ENCODE results near the gene CDC42BPB. TPM values are rescaled to one million over a fixed set of nuclear protein-coding genes. Genes with fewer than 3 reads are reported as not detected.

Gene CDC42BPB
- total and polyA plus RNA-seq, 2 of the 13 experiments (the other 11 are each of a cell fraction or from before 2014, with no cell fraction given): 19.7 to 32.3 TPM

GRCh38 chr14:103100281-103101121, 43.2 kb upstream of the CDC42BPB start (continued):
- TF ChIP-seq ZNF142 (CRISPR knock-in tag; IDR thresholded peaks at IDR 0.05): no peak; the same call in none of the 2 replicates
- peak; percentile 89 for TF ChIP-seq TGIF2 (CRISPR knock-in tag; IDR thresholded peaks at IDR 0.05)
- no peak for TF ChIP-seq ZSCAN30 (CRISPR knock-in tag; IDR thresholded peaks at IDR 0.05)
- no peak for TF ChIP-seq BCLAF1 (IDR thresholded peaks at IDR 0.05)
- TF ChIP-seq ZIK1 (CRISPR knock-in tag; IDR thresholded peaks at IDR 0.05; ENCODE audit: borderline replicate concordance, low read depth): no peak
- 0 out of 2 replicates have a peak, but pooled peaks have one; percentile 34 for TF ChIP-seq ZNF792 (CRISPR knock-in tag; IDR thresholded peaks at IDR 0.05)
- peak; percentile 96 for TF ChIP-seq ZSCAN21 (CRISPR knock-in tag; IDR thresholded peaks at IDR 0.05; ENCODE audit: borderline replicate concordance)
- no peak for TF ChIP-seq ONECUT2 (CRISPR knock-in tag; IDR thresholded peaks at IDR 0.05)
- TF ChIP-seq ZBTB10 (CRISPR knock-in tag; IDR thresholded peaks at IDR 0.05; ENCODE audit: borderline replicate concordance): peak; percentile 94
- no peak; the same call in 1 of the 2 replicates for TF ChIP-seq MTF2 (CRISPR knock-in tag; IDR thresholded peaks at IDR 0.05; ENCODE audit: borderline replicate concordance)
- peak; percentile 94 for TF ChIP-seq HNF4A (CRISPR knock-in tag; IDR thresholded peaks at IDR 0.05)
- no peak for TF ChIP-seq ZNF17 (CRISPR knock-in tag; IDR thresholded peaks at IDR 0.05)
- peak; percentile 82; the same call in 1 of the 2 replicates for TF ChIP-seq MTA1 (CRISPR knock-in tag; IDR thresholded peaks at IDR 0.05; ENCODE audit: borderline replicate concordance)
- TF ChIP-seq ZFP91 (CRISPR knock-in tag; IDR thresholded peaks at IDR 0.05; ENCODE audit: borderline replicate concordance): peak; percentile 14; the same call in 1 of the 2 replicates
- TF ChIP-seq NR2F6 (IDR thresholded peaks at IDR 0.05): peak; percentile 97
- TF ChIP-seq NR2F6 (CRISPR knock-in tag; IDR thresholded peaks at IDR 0.05): peak; percentile 98
